ENCODE data around the gene SCN2A.

GRCh38 chr2:165423081-165423480 lies 183.9 kb downstream of the SCN2A start:
- TF ChIP-seq POLR2A (IDR thresholded peaks at IDR 0.05) (no peak), CTCF (IDR thresholded peaks at IDR 0.05) (no peak)
